NCI-H1105 treated with DMSO at 0.1 percent for 48 hours (cell line): ENCODE measurements around the gene FOXL3.
A peak's percentile ranks its signal among the peaks of the same experiment; 100 is the strongest.
"Not testable (repeated sequence)": the region's sequence is repeated elsewhere in the genome, so short reads cannot be mapped to it uniquely, and the experiment has no call there.

Source experiments
- DNase-seq: peaks from one replicate; lab custom pipeline; 2025; lab: John Stamatoyannopoulos, UW

The FOXL3 gene

GRCh38 chr7:255038-255435 is 34.9 kb upstream of the FOXL3 start:
- no peak for DNase-seq

- no peak for DNase-seq
These were observed 34.1 kb upstream of the FOXL3 start for GRCh38 chr7:255721-256361.

GRCh38 chr7:256461-256940 is 33.5 kb upstream of the FOXL3 start:
- DNase-seq: no peak

GRCh38 chr7:256981-257646 is 32.9 kb upstream of the FOXL3 start:
- no peak for DNase-seq

GRCh38 chr7:257647-257992 is 32.4 kb upstream of the FOXL3 start:
- no peak for DNase-seq

GRCh38 chr7:258476-259190 is 31.3 kb upstream of the FOXL3 start:
- DNase-seq: no peak

GRCh38 chr7:259191-259505 is 30.8 kb upstream of the FOXL3 start:
- no peak for DNase-seq

- no peak for DNase-seq
These were observed 30.1 kb upstream of the FOXL3 start for GRCh38 chr7:259751-260405.

- no peak for DNase-seq
These were observed 29.3 kb upstream of the FOXL3 start for GRCh38 chr7:260441-261281.

GRCh38 chr7:261341-262250 is 28.4 kb upstream of the FOXL3 start:
- DNase-seq: no peak

GRCh38 chr7:262251-262572 is 27.8 kb upstream of the FOXL3 start:
- no peak for DNase-seq

GRCh38 chr7:262631-263311 is 27.2 kb upstream of the FOXL3 start:
- DNase-seq: not testable (repeated sequence)

- not testable (repeated sequence) for DNase-seq
These were observed 26.3 kb upstream of the FOXL3 start for GRCh38 chr7:263483-264351.

GRCh38 chr7:264541-265191 is 25.3 kb upstream of the FOXL3 start:
- peak; percentile 31 for DNase-seq

- no peak for DNase-seq
These were observed 24.6 kb upstream of the FOXL3 start for GRCh38 chr7:265192-265997.

GRCh38 chr7:265998-266850 is 23.7 kb upstream of the FOXL3 start:
- DNase-seq: no peak
